ENCODE measurements around the gene TMEM63C.

Gene TMEM63C

GRCh38 chr14:77220246-77221017, 38.8 kb downstream of the TMEM63C start:
- no peak for DNase-seq (ENCODE audit: low read depth, low spot score)

GRCh38 chr14:77221241-77221871, 39.8 kb downstream of the TMEM63C start:
- DNase-seq (ENCODE audit: low read depth, low spot score) = no peak

- DNase-seq (ENCODE audit: low read depth, low spot score) = no peak
These were observed 41.1 kb downstream of the TMEM63C start for GRCh38 chr14:77222546-77223225.

GRCh38 chr14:77224212-77224611, 42.6 kb downstream of the TMEM63C start:
- DNase-seq (ENCODE audit: low read depth, low spot score) = no peak

- DNase-seq (ENCODE audit: low read depth, low spot score) = no peak
These were observed 43.7 kb downstream of the TMEM63C start for GRCh38 chr14:77225254-77225653.

GRCh38 chr14:77225892-77226557, 44.4 kb downstream of the TMEM63C start:
- no peak for DNase-seq (ENCODE audit: low read depth, low spot score)

GRCh38 chr14:77228056-77228455, 46.5 kb downstream of the TMEM63C start:
- DNase-seq (ENCODE audit: low read depth, low spot score) = no peak

- DNase-seq (ENCODE audit: low read depth, low spot score) = no peak
These were observed 49.3 kb downstream of the TMEM63C start for GRCh38 chr14:77230914-77231313.

- DNase-seq (ENCODE audit: low read depth, low spot score) = no peak
These were observed 50.1 kb downstream of the TMEM63C start for GRCh38 chr14:77231721-77232120.

GRCh38 chr14:77236814-77237213, 55.2 kb downstream of the TMEM63C start:
- DNase-seq (ENCODE audit: low read depth, low spot score) = no peak

- no peak for DNase-seq (ENCODE audit: low read depth, low spot score)
These were observed 56.8 kb downstream of the TMEM63C start for GRCh38 chr14:77238356-77238755.

GRCh38 chr14:77238996-77239395, 57.4 kb downstream of the TMEM63C start:
- DNase-seq (ENCODE audit: low read depth, low spot score) = no peak

GRCh38 chr14:77239412-77239811, 57.8 kb downstream of the TMEM63C start:
- no peak for DNase-seq (ENCODE audit: low read depth, low spot score)

- DNase-seq (ENCODE audit: low read depth, low spot score) = no peak
These were observed 58.8 kb downstream of the TMEM63C start for GRCh38 chr14:77240336-77240915.

GRCh38 chr14:77241955-77242354, 60.4 kb downstream of the TMEM63C start:
- no peak for DNase-seq (ENCODE audit: low read depth, low spot score)

GRCh38 chr14:77242752-77243151, 61.2 kb downstream of the TMEM63C start:
- DNase-seq (ENCODE audit: low read depth, low spot score) = no peak

- no peak for DNase-seq (ENCODE audit: low read depth, low spot score)
These were observed 62.3 kb downstream of the TMEM63C start for GRCh38 chr14:77243853-77244252.

- no peak for DNase-seq (ENCODE audit: low read depth, low spot score)
These were observed 64.2 kb downstream of the TMEM63C start for GRCh38 chr14:77245820-77246219.

- no peak for DNase-seq (ENCODE audit: low read depth, low spot score)
These were observed 65.2 kb downstream of the TMEM63C start for GRCh38 chr14:77246784-77247183.

- DNase-seq (ENCODE audit: low read depth, low spot score) = no peak
These were observed 67.1 kb downstream of the TMEM63C start for GRCh38 chr14:77248666-77249065.

- DNase-seq (ENCODE audit: low read depth, low spot score) = no peak
These were observed 67.7 kb downstream of the TMEM63C start for GRCh38 chr14:77249286-77249685.

- no peak for DNase-seq (ENCODE audit: low read depth, low spot score)
These were observed 69.3 kb downstream of the TMEM63C start for GRCh38 chr14:77250927-77251326.
